WTC11 (cell line): ENCODE results near the gene CDH13. TPM values are rescaled to one million over a fixed set of nuclear protein-coding genes. Genes with fewer than 3 reads are reported as not detected.

Experiments
- ATAC-seq: fragments of 200-7000 bp; cut with Tn5 transposase; 2 replicates; pipeline ENCODE4 v1.10.0; 2021; ENCODE audit warnings: mild to moderate bottlenecking, moderate library complexity
- CTCF ChIA-PET: fragments of 300-600 bp; sonication (Branson Sonifier 250); formaldehyde crosslinking; loops from one replicate; lab custom pipeline; 2021; ENCODE audit warnings: antibody characterized with exemption; lab: Charles Lee
- POLR2A ChIA-PET: fragments of 350-600 bp; sonication (Branson Sonifier 250); formaldehyde crosslinking; loops from one replicate; lab custom pipeline; 2021; ENCODE audit warnings: antibody characterized with exemption; lab: Charles Lee
- DNase-seq: peaks from one replicate; pipeline ENCODE4 v3.0.0; 2021; ENCODE audit warnings: low spot score
- H3K27ac Mint-ChIP-seq: 2 replicates; pipeline ENCODE4 v1.8.0; 2021; ENCODE audit warnings: mixed read lengths
- H3K27me3 Mint-ChIP-seq: 2 replicates; pipeline ENCODE4 v1.8.0; 2021; ENCODE audit warnings: low read depth, mild to moderate bottlenecking, moderate library complexity, mixed read lengths
- H3K36me3 Mint-ChIP-seq: 2 replicates; pipeline ENCODE4 v1.8.0; 2021; ENCODE audit warnings: mixed read lengths
- H3K4me1 Mint-ChIP-seq: 2 replicates; pipeline ENCODE4 v1.8.0; 2022; ENCODE audit warnings: mixed read lengths
- H3K4me3 Mint-ChIP-seq: 2 replicates; pipeline ENCODE4 v1.8.0; 2021; ENCODE audit warnings: mild to moderate bottlenecking, moderate library complexity, mixed read lengths
- H3K9me3 Mint-ChIP-seq: 2 replicates; pipeline ENCODE4 v1.8.0; 2021; ENCODE audit warnings: mixed read lengths
- ELF4 ChIP-seq: sonication (generic); formaldehyde crosslinking; IDR thresholded peaks from 2 replicates; pipeline ENCODE4 v1.8.1; 2022; ENCODE audit warnings: low read depth, mild to moderate bottlenecking, moderate library complexity, missing genetic modification reagents
- EMX1 ChIP-seq: fragments of 250-450 bp; sonication (Bioruptor Pico); IDR thresholded peaks from 2 replicates; pipeline ENCODE4 v1.8.0; 2021; ENCODE audit warnings: mild to moderate bottlenecking
- GABPB1 ChIP-seq: sonication (generic); formaldehyde crosslinking; IDR thresholded peaks from 2 replicates; pipeline ENCODE4 v1.8.1; 2023; ENCODE audit warnings: mild to moderate bottlenecking, missing genetic modification reagents
- GRHL2 ChIP-seq: fragments of 250-450 bp; sonication (Bioruptor Pico); IDR thresholded peaks from 2 replicates; pipeline ENCODE4 v1.8.0; 2022; ENCODE audit warnings: mild to moderate bottlenecking, moderate library complexity; ENCODE audit not compliant: insufficient replicate concordance, severe bottlenecking
- GTF2I ChIP-seq: fragments of 250-450 bp; sonication (Bioruptor Pico); conservative IDR thresholded peaks from 2 replicates; pipeline ENCODE4 v1.4.0; 2021; ENCODE audit warnings: mild to moderate bottlenecking
- KAT7 ChIP-seq: sonication (generic); formaldehyde crosslinking; IDR thresholded peaks from 2 replicates; pipeline ENCODE4 v1.8.1; 2023; ENCODE audit warnings: missing genetic modification reagents, mild to moderate bottlenecking, borderline replicate concordance
- NR2C2 ChIP-seq: sonication (generic); formaldehyde crosslinking; IDR thresholded peaks from 2 replicates; pipeline ENCODE4 v1.8.0; 2022; ENCODE audit warnings: mild to moderate bottlenecking, missing genetic modification reagents
- NR3C1 ChIP-seq: sonication (generic); formaldehyde crosslinking; conservative IDR thresholded peaks from 2 replicates; pipeline ENCODE4 v1.8.1; 2023; ENCODE audit warnings: low read depth, mild to moderate bottlenecking, missing genetic modification reagents
- ZBTB21 ChIP-seq: sonication (generic); formaldehyde crosslinking; IDR thresholded peaks from 2 replicates; pipeline ENCODE4 v1.8.1; 2023; ENCODE audit warnings: mild to moderate bottlenecking, missing genetic modification reagents, borderline replicate concordance
- total RNA-seq: library from RNA; stranded (reverse); gene quantifications from 3 replicates; pipeline ENCODE4 v1.2.3, GENCODE V29; 2021
- TF ChIP-seq, protein P1 (sequence below): sonication (generic); formaldehyde crosslinking; IDR thresholded peaks from 2 replicates; pipeline ENCODE4 v1.8.1; 2023; ENCODE audit warnings: mild to moderate bottlenecking, missing genetic modification reagents
- TF ChIP-seq, protein P2 (sequence below): sonication (generic); formaldehyde crosslinking; IDR thresholded peaks from 2 replicates; pipeline ENCODE4 v1.8.1; 2023; ENCODE audit warnings: mild to moderate bottlenecking, missing genetic modification reagents, borderline replicate concordance
- TF ChIP-seq, protein P3 (sequence below): sonication (generic); formaldehyde crosslinking; IDR thresholded peaks from 2 replicates; pipeline ENCODE4 v1.8.1; 2023; ENCODE audit warnings: mild to moderate bottlenecking, missing genetic modification reagents
- TF ChIP-seq, protein P4 (sequence below): fragments of 250-450 bp; sonication (Bioruptor Pico); IDR thresholded peaks from 2 replicates; pipeline ENCODE4 v1.8.0; 2021; ENCODE audit warnings: mild to moderate bottlenecking
- TF ChIP-seq, protein P5 (sequence below): sonication (generic); formaldehyde crosslinking; IDR thresholded peaks from 2 replicates; pipeline ENCODE4 v1.8.0; 2023; ENCODE audit warnings: mild to moderate bottlenecking, missing genetic modification reagents
- TF ChIP-seq, protein P6 (sequence below): fragments of 250-450 bp; sonication (Bioruptor Pico); IDR thresholded peaks from 2 replicates; pipeline ENCODE4 v2.1.2; 2022; ENCODE audit warnings: mild to moderate bottlenecking, moderate library complexity
- TF ChIP-seq, protein P7 (sequence below): fragments of 250-450 bp; sonication (Bioruptor Pico); IDR thresholded peaks from 2 replicates; pipeline ENCODE4 v1.9.0; 2021; ENCODE audit warnings: mild to moderate bottlenecking
- TF ChIP-seq, protein P8 (sequence below): sonication (generic); formaldehyde crosslinking; IDR thresholded peaks from 2 replicates; pipeline ENCODE4 v1.8.1; 2022; ENCODE audit warnings: missing genetic modification reagents, borderline replicate concordance
- TF ChIP-seq, protein P9 (sequence below): sonication (generic); formaldehyde crosslinking; IDR thresholded peaks from 2 replicates; pipeline ENCODE4 v1.8.0; 2023; ENCODE audit warnings: missing genetic modification reagents

CDH13 gene
- total RNA-seq, 1 experiment from 2014 or later = 0.81 TPM

DNA sequence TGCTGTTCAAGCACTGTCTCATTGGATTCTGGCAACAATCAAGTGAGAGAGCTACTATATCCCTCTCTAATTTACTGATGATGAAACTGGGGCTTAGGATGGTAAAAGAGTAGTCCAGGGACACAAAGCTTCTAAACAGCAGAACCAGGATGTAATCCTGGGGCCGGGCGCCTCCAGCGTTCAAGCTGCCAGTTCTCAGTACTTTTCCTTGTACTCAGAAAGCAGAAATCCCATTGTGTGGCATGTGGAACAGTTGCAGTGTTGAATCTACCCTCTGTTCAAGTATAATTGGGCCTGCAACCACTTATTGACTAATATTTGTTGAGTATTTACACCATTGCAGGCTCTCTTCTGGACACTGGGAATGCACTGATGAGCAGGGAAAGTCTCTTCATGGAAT, 14.5 kb upstream of the CDH13 start:
- Mint-ChIP-seq H3K9me3 (no peaks in the 10 kb centered on the region), H3K27me3 (no peaks in the 10 kb centered on the region), H3K27ac (no peak overlapping the region), H3K4me3 (no peak overlapping the region), H3K4me1 (peaks cover 3% of the 10 kb centered on the region), H3K36me3 (no peaks in the 10 kb centered on the region)
- CTCF ChIA-PET = no interaction called here
- ATAC-seq = no peak
- DNase-seq = no peak
- TF ChIP-seq NR2C2 (CRISPR knock-in tag) = no peak
- TF ChIP-seq, protein P1, sequence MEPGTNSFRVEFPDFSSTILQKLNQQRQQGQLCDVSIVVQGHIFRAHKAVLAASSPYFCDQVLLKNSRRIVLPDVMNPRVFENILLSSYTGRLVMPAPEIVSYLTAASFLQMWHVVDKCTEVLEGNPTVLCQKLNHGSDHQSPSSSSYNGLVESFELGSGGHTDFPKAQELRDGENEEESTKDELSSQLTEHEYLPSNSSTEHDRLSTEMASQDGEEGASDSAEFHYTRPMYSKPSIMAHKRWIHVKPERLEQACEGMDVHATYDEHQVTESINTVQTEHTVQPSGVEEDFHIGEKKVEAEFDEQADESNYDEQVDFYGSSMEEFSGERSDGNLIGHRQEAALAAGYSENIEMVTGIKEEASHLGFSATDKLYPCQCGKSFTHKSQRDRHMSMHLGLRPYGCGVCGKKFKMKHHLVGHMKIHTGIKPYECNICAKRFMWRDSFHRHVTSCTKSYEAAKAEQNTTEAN (CRISPR knock-in tag) = no peak
- TF ChIP-seq, protein P2, sequence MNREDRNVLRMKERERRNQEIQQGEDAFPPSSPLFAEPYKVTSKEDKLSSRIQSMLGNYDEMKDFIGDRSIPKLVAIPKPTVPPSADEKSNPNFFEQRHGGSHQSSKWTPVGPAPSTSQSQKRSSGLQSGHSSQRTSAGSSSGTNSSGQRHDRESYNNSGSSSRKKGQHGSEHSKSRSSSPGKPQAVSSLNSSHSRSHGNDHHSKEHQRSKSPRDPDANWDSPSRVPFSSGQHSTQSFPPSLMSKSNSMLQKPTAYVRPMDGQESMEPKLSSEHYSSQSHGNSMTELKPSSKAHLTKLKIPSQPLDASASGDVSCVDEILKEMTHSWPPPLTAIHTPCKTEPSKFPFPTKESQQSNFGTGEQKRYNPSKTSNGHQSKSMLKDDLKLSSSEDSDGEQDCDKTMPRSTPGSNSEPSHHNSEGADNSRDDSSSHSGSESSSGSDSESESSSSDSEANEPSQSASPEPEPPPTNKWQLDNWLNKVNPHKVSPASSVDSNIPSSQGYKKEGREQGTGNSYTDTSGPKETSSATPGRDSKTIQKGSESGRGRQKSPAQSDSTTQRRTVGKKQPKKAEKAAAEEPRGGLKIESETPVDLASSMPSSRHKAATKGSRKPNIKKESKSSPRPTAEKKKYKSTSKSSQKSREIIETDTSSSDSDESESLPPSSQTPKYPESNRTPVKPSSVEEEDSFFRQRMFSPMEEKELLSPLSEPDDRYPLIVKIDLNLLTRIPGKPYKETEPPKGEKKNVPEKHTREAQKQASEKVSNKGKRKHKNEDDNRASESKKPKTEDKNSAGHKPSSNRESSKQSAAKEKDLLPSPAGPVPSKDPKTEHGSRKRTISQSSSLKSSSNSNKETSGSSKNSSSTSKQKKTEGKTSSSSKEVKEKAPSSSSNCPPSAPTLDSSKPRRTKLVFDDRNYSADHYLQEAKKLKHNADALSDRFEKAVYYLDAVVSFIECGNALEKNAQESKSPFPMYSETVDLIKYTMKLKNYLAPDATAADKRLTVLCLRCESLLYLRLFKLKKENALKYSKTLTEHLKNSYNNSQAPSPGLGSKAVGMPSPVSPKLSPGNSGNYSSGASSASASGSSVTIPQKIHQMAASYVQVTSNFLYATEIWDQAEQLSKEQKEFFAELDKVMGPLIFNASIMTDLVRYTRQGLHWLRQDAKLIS (CRISPR knock-in tag) = no peak
- TF ChIP-seq, protein P3, sequence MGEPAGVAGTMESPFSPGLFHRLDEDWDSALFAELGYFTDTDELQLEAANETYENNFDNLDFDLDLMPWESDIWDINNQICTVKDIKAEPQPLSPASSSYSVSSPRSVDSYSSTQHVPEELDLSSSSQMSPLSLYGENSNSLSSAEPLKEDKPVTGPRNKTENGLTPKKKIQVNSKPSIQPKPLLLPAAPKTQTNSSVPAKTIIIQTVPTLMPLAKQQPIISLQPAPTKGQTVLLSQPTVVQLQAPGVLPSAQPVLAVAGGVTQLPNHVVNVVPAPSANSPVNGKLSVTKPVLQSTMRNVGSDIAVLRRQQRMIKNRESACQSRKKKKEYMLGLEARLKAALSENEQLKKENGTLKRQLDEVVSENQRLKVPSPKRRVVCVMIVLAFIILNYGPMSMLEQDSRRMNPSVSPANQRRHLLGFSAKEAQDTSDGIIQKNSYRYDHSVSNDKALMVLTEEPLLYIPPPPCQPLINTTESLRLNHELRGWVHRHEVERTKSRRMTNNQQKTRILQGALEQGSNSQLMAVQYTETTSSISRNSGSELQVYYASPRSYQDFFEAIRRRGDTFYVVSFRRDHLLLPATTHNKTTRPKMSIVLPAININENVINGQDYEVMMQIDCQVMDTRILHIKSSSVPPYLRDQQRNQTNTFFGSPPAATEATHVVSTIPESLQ (CRISPR knock-in tag) = no peak
- TF ChIP-seq, protein P4, sequence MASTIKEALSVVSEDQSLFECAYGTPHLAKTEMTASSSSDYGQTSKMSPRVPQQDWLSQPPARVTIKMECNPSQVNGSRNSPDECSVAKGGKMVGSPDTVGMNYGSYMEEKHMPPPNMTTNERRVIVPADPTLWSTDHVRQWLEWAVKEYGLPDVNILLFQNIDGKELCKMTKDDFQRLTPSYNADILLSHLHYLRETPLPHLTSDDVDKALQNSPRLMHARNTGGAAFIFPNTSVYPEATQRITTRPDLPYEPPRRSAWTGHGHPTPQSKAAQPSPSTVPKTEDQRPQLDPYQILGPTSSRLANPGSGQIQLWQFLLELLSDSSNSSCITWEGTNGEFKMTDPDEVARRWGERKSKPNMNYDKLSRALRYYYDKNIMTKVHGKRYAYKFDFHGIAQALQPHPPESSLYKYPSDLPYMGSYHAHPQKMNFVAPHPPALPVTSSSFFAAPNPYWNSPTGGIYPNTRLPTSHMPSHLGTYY (CRISPR knock-in tag) = no peak
- no peak for TF ChIP-seq ELF4
- TF ChIP-seq ZBTB21 (CRISPR knock-in tag) = no peak
- TF ChIP-seq KAT7 (CRISPR knock-in tag) = no peak
- TF ChIP-seq NR3C1 = no peak
- no peak for TF ChIP-seq GTF2I (CRISPR knock-in tag)
- no peak for TF ChIP-seq EMX1 (CRISPR knock-in tag)
- TF ChIP-seq, protein P5, sequence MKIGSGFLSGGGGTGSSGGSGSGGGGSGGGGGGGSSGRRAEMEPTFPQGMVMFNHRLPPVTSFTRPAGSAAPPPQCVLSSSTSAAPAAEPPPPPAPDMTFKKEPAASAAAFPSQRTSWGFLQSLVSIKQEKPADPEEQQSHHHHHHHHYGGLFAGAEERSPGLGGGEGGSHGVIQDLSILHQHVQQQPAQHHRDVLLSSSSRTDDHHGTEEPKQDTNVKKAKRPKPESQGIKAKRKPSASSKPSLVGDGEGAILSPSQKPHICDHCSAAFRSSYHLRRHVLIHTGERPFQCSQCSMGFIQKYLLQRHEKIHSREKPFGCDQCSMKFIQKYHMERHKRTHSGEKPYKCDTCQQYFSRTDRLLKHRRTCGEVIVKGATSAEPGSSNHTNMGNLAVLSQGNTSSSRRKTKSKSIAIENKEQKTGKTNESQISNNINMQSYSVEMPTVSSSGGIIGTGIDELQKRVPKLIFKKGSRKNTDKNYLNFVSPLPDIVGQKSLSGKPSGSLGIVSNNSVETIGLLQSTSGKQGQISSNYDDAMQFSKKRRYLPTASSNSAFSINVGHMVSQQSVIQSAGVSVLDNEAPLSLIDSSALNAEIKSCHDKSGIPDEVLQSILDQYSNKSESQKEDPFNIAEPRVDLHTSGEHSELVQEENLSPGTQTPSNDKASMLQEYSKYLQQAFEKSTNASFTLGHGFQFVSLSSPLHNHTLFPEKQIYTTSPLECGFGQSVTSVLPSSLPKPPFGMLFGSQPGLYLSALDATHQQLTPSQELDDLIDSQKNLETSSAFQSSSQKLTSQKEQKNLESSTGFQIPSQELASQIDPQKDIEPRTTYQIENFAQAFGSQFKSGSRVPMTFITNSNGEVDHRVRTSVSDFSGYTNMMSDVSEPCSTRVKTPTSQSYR = no peak
- TF ChIP-seq, protein P6, sequence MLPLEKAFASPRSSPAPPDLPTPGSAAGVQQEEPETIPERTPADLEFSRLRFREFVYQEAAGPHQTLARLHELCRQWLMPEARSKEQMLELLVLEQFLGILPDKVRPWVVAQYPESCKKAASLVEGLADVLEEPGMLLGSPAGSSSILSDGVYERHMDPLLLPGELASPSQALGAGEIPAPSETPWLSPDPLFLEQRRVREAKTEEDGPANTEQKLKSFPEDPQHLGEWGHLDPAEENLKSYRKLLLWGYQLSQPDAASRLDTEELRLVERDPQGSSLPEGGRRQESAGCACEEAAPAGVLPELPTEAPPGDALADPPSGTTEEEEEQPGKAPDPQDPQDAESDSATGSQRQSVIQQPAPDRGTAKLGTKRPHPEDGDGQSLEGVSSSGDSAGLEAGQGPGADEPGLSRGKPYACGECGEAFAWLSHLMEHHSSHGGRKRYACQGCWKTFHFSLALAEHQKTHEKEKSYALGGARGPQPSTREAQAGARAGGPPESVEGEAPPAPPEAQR = no peak
- TF ChIP-seq GABPB1 = no peak
- no peak for TF ChIP-seq GRHL2
- TF ChIP-seq, protein P7, sequence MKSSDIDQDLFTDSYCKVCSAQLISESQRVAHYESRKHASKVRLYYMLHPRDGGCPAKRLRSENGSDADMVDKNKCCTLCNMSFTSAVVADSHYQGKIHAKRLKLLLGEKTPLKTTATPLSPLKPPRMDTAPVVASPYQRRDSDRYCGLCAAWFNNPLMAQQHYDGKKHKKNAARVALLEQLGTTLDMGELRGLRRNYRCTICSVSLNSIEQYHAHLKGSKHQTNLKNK = no peak
- TF ChIP-seq, protein P8, sequence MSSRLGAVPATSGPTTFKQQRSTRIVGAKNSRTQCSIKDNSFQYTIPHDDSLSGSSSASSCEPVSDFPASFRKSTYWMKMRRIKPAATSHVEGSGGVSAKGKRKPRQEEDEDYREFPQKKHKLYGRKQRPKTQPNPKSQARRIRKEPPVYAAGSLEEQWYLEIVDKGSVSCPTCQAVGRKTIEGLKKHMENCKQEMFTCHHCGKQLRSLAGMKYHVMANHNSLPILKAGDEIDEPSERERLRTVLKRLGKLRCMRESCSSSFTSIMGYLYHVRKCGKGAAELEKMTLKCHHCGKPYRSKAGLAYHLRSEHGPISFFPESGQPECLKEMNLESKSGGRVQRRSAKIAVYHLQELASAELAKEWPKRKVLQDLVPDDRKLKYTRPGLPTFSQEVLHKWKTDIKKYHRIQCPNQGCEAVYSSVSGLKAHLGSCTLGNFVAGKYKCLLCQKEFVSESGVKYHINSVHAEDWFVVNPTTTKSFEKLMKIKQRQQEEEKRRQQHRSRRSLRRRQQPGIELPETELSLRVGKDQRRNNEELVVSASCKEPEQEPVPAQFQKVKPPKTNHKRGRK (CRISPR knock-in tag) = no peak
- TF ChIP-seq, protein P9, sequence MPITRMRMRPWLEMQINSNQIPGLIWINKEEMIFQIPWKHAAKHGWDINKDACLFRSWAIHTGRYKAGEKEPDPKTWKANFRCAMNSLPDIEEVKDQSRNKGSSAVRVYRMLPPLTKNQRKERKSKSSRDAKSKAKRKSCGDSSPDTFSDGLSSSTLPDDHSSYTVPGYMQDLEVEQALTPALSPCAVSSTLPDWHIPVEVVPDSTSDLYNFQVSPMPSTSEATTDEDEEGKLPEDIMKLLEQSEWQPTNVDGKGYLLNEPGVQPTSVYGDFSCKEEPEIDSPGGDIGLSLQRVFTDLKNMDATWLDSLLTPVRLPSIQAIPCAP (CRISPR knock-in tag) = no peak
- POLR2A ChIA-PET = no interaction called here
